Astrocyte of the spinal cord (primary cell): ENCODE results near the gene BTG2.
A peak's percentile ranks its signal among the peaks of the same experiment; 100 is the strongest.

Experiments
- DNase-seq: peaks from one replicate; pipeline ENCODE4 v3.0.0; 2011; ENCODE audit warnings: low read depth, low spot score
- H3K4me3 ChIP-seq: 2 replicates; pipeline ENCODE4 v1.5.1; 2011; ENCODE audit warnings: low read depth, mild to moderate bottlenecking, low read length, moderate library complexity
- in situ Hi-C: cut with HindIII; loops from 2 replicates; pipeline ENCODE4 v1.10.0; 2017; ENCODE audit warnings: low sequenced_read_pairs
- TF ChIP-seq, protein P1 (sequence below): IDR thresholded peaks from 2 replicates; pipeline ENCODE4 v1.5.1; 2012; ENCODE audit warnings: low read depth, mild to moderate bottlenecking, low read length, inconsistent platforms

BTG2 gene

GRCh38 chr1:203272633-203273205, 32.6 kb upstream of the BTG2 start:
- TF ChIP-seq, protein P1, sequence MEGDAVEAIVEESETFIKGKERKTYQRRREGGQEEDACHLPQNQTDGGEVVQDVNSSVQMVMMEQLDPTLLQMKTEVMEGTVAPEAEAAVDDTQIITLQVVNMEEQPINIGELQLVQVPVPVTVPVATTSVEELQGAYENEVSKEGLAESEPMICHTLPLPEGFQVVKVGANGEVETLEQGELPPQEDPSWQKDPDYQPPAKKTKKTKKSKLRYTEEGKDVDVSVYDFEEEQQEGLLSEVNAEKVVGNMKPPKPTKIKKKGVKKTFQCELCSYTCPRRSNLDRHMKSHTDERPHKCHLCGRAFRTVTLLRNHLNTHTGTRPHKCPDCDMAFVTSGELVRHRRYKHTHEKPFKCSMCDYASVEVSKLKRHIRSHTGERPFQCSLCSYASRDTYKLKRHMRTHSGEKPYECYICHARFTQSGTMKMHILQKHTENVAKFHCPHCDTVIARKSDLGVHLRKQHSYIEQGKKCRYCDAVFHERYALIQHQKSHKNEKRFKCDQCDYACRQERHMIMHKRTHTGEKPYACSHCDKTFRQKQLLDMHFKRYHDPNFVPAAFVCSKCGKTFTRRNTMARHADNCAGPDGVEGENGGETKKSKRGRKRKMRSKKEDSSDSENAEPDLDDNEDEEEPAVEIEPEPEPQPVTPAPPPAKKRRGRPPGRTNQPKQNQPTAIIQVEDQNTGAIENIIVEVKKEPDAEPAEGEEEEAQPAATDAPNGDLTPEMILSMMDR, result no peak
- no peak overlapping the region for H3K4me3 ChIP-seq
- no peak for DNase-seq
- in situ Hi-C loops, result no loop called here

DNA sequence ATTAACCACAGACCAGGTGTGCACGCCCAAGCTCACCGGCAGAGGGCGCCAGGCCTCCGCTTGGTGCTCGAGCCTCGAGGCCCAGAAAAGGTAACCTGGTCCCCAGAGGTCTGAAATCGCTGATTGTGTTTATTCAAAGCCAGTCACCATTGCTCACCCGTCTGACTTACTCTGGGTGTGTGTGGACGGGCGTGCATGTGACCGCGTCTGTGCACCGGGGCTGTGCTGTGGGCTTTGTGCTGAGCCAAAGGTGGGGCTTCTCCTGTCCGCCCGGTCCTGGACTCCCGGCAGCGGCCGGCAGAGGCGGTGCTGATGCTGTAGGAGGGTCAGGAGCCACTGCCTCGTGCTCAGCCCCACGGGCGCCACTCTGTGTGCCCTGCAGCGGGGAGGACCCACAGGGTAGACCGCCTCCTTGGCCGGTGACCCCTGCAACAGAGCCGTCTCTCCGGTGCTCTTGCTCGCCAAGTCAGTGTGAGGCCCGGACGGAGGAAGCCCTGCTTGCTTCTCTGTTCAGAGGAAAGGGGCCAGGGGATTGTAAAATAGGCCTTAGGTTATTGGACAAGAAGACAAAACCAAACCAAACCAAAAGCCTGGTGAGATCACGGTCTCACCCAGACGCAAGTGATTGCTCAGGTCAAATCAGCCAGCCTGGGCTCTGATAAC, 32.0 kb upstream of the BTG2 start:
- in situ Hi-C loops, result no loop called here
- TF ChIP-seq, protein P1, result peak; percentile 96
- DNase-seq, result peak; percentile 74
- no peak overlapping the region for H3K4me3 ChIP-seq

DNA sequence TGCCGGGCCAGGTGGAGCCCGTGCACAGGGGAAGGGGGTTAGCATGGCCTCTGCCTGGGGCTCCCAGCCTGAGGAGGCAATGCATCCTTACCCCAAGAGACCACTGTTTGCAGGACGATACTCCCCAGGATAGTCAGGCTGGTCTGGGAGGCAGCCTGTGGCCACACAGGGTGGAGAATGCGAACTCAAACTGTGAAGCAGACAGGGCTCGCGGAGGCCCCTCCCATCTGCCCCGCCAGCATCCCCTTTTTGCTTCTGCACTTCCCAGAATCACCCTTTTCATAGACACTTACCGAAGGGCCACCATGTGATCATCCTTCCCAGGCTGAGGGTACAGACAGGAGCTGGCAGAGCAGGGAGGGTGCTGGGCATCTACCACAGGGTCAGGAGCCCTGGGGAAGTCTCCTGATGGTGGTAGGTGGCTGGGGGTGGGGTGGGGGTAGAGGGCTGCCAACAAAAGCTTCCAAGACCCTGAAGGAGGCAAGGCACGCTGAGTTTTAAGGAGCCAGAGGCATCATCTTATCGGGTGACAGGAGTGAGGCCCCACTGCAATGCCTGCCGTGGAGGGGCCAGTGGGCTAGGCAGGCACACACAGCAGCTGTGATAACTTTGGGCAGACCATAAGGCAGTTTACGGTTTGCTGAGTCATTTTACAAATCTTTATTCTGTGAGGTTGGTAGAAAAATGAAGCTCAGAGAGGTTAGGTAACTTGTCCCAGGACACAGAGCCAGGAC, 31.3 kb upstream of the BTG2 start:
- TF ChIP-seq, protein P1, result no peak
- DNase-seq, result no peak
- H3K4me3 ChIP-seq, result no peak overlapping the region
- in situ Hi-C loops, result no loop called here

DNA sequence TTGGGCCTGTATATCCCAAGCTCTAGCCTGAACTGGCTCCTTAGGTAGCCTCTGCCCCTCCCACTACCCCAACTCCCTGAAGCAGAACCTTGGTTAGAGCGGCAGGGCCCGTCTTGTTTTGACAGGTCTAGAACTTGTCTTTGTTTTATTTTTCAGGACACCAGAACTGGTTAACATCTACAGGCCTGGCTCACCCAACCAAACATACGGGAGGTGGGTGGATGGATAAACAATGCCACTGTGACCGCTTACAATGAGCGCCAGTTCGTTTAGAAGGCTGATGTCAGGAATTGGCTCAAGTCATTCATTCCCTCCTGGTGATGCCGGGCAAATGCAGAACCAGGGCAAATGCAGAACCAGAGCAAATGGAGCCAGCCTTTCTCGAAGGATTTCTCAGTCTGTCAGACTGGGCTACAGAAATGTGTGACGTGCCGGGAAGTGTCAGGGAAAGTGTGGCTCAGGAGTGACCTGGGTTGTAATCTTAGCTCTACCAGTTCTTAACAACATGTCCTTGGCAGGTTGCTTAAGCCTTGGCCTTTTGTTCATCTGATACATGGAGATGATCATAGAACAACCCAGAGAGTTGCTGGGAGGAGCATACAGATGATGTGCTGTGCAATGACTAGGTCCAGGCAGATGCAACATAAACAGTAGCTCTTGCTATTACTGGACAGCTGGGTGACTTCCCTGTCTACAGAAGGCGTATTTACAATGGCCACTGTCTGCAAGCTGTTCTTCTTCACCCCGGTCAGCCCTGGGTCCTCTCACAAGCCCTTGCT, 30.5 kb upstream of the BTG2 start:
- no peak for DNase-seq
- TF ChIP-seq, protein P1, result no peak
- in situ Hi-C loops, result no loop called here
- H3K4me3 ChIP-seq, result no peak overlapping the region

DNA sequence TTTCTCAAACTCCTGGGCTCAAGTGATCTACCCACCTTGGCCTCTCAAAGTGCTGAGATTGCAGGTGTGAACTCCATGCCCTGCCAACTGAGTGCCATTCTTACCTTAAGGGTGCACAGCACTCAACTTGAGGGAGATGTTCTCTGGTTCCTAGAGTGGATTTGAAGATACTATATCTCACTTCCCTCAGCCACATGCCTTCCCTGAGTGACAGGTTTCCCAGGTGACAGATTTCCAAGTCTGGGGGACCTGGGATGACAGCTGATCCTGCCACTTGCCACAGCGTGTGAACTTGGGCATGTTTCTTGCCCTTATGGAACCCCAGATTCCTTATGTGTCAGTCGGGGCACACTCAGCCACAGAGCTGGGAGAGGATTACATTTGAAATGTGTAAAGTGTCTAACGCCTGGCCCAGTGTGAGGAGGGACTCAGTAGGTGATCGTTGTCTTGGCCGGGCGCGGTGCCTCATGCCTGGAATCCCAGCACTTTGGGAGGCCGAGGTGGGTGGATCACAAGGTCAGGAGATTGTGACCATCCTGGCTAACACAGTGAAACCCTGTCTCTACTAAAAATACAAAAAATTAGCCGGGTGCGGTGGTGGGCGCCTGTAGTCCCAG, 29.6 kb upstream of the BTG2 start:
- no peak overlapping the region for H3K4me3 ChIP-seq
- TF ChIP-seq, protein P1, result no peak
- in situ Hi-C loops, result no loop called here
- no peak for DNase-seq

DNA sequence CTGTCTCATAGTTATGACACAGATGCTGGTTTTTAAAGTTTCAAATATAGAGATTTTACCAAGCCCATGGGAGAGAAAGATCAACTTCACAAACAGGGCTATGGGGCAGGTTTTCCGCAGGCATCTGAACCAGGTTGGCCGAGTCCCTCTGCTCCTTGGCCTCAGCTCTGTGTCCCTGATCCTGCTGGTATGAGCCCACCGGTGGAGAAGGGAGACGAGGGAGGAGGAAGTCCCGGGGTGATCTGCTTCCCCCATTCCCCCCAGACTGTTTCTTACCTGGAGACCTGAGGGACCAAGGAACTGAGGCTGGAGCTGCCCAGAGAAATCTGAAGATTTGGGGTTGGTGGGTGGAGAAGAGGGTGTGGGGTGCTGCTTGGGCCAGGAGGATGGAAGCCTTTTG, 28.9 kb upstream of the BTG2 start:
- no peak for DNase-seq
- H3K4me3 ChIP-seq, result no peak overlapping the region
- TF ChIP-seq, protein P1, result no peak
- in situ Hi-C loops, result no loop called here
